Peyer's patch (tissue), 4 donors: ENCODE measurements around the gene HMCES.

Experiments used
- POLR2A ChIP-seq, 2 donors: fragments of 450-650 bp; IDR thresholded peaks; one replicate each; pipeline ENCODE4 v1.5.1; 2017; ENCODE audit warnings: antibody characterized with exemption in 2 of 2, mild to moderate bottlenecking in 2 of 2, moderate library complexity in 2 of 2
- TF ChIP-seq, protein P1 (sequence below), 6 experiments: fragments of 450-650 bp in 4 of 6; fragments of 200-600 bp in 2 of 6; sonication (generic) in 1 of 6; IDR thresholded peaks; one replicate each; pipeline ENCODE4 v1.5.1; 2017 to 2019; ENCODE audit warnings: antibody characterized with exemption in 6 of 6, mild to moderate bottlenecking in 3 of 6, moderate library complexity in 1 of 6

DNA sequence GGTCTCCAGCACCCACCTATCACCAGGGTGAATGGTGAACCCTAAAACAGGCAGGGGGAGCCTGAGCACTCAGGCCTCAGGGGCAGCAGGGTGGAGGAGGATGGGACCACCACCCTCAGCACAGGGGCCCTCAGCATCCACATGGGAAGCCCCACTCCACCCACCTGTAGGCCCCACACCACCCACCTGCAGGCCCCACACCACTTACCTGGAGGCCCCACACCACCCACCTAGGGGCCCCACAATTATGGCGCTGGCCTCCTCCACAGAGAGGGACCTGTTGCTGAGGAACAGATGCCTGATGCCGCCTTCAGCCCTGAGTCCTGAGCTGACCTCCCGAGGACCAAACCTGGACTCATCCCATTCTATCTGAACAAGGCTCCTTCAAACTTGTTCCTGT, 46.7 kb downstream of the HMCES start:
- TF ChIP-seq, protein P1, sequence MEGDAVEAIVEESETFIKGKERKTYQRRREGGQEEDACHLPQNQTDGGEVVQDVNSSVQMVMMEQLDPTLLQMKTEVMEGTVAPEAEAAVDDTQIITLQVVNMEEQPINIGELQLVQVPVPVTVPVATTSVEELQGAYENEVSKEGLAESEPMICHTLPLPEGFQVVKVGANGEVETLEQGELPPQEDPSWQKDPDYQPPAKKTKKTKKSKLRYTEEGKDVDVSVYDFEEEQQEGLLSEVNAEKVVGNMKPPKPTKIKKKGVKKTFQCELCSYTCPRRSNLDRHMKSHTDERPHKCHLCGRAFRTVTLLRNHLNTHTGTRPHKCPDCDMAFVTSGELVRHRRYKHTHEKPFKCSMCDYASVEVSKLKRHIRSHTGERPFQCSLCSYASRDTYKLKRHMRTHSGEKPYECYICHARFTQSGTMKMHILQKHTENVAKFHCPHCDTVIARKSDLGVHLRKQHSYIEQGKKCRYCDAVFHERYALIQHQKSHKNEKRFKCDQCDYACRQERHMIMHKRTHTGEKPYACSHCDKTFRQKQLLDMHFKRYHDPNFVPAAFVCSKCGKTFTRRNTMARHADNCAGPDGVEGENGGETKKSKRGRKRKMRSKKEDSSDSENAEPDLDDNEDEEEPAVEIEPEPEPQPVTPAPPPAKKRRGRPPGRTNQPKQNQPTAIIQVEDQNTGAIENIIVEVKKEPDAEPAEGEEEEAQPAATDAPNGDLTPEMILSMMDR (IDR thresholded peaks at IDR 0.05), result no peak
- no peak for TF ChIP-seq POLR2A (IDR thresholded peaks at IDR 0.05)
